NCI-H2029 (cell line): ENCODE data around the gene STAT1.

ENCODE experiments used
- DNase-seq: peaks from one replicate; lab custom pipeline; 2025; lab: John Stamatoyannopoulos, UW

Gene STAT1

DNA sequence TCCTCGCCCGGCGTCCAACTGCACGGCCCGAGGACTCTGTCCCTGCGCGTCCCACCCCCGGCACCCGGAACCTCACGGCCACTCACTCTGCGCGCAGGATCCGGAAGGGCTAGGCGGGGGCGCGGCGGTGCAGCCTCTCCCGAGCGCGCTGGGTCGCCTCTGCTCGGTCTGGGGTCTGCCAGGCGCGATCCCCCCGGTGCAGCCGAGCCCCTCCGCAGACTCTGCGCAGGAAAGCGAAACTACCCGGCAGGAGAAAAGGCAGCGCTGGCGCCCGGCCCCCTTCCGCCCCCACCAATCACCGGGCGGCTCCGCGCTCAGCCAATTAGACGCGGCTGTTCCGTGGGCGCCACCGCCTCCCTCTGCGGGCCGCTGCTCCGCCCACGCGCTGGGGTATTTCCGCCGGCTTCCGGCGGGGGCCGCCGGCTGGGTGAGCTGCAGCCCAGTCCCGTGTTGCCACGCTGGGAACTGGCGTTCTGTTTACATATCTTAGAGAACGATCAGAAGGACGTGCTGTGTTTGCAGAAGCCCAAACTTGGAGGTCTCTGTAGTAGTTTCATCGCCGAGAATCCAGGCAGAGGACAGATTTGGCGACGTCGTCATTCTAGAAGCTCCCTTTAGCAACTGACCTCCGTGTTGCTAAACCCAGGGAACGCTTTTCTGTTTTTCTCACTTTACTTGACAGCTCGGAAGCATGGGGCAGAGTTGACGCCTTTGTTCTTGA is at the start of gene STAT1:
Gene STAT1 (minus strand): TSS at position 240 of the 721 bp plus-strand sequence. CDS start 4,168 bp downstream, outside the sequence.
- peak; percentile 80 for DNase-seq

- DNase-seq, result no peak
Measured at GRCh38 chr2:191063584-191063983, 49.6 kb upstream of the STAT1 start.

DNA sequence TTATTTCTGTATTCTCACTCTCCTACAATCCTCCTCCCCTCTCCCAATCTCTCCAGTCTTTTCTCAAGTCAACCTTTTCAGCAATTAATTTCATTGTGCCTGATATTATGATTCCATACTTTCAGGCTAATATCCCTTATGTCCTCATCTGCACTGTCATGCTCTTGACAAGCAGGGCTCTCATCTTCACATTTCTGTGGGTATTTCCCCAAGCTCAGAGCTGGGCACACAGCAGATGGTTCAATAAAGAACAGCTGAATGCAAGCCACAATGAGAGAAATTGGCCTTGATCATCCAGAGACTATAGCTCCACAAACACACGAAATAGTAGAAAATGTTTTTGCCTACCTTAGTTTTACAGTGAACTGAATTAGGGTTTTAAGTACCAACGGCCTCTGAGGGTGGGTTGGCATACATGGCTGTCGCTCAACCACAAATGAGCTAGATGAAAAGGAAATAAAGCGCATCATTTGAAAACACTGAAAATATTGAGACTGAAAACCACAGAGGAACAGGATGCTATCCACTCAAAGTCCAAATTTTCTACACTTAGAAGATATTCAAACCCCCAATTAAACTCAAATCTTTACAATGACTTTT is 47.5 kb upstream of the STAT1 start:
- no peak for DNase-seq

DNA sequence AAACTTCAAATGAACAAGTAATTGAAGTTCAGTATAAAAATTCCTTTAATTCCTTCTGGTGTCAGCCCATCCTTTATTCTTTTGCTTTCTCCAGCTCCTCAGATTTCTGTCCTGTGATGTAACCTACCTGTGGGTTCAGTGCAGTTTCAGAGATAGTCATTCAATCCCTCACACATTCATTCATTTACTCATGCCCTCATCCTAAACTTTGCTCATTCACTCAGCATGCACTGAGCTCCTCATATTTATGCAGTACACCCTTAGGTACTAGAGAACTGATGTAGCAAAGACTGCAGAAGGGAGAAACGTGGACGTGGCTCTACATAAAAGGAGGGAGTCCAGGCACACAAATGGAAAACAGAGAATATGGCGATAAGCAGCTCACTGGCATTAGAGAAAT is 45.3 kb upstream of the STAT1 start:
- DNase-seq, result no peak

- DNase-seq, result no peak
Measured at GRCh38 chr2:191056228-191056627, 42.3 kb upstream of the STAT1 start.

DNA sequence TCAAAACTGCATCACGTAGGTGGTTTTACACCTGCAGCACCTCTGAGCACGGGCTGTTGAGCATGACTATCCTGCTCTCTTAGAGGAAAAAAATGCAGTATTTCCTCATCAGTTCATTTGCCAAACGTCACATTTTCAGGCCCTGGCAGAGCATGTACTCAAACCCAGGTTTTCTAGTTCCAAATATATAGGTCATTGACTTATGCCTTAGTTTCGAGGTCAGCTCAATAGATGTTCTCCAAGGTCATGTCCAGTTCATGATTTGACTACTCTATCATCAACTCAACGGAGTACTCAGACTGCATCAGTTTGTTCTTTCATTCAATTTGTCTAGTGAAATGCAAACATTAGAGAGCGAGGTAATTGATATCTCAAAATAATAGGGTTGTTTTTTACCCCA is 39.3 kb upstream of the STAT1 start:
- no peak for DNase-seq

DNA sequence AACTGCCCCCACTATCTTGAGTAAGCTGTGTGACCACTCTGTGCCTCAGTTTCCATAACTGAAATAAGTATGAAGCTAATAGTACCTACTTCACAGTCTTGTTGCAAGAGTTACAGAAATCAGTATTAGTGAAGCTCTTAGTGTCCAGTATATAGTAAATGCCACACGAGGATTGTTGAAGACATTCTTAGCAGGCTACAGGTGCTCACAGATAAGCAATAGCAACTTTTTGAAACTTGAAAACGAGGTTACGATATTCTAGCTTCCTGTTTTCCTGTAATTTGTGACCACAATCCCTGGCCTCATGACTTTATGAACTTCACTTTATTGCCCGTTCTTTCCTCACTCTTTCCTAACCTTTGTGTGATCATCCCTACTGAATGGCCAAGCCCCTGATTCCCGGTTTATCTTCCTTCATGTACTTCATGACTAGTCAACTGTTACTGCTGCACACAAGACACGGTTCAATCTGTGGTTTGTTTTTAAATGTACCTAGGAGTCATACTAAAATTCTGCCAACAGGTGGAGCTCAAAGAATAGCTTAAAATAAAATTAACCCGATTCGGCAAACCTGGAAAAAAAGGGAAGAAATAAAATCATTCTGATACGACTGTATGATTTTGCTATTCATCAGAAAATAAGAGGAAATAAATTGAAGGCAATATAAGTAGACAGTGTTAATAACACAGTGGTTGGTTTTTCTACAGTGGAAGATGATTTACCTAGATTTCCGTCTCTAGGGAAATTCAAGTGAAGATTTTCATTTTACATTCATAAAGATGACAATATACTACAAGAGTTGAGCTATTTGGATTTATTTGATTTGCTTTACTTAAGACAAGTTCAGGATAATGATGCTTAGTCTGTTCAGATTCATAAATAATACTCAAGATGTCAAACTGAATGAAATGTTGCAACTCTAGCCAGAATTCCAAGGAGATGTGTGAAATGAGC is 38.1 kb upstream of the STAT1 start:
- DNase-seq, result no peak

DNA sequence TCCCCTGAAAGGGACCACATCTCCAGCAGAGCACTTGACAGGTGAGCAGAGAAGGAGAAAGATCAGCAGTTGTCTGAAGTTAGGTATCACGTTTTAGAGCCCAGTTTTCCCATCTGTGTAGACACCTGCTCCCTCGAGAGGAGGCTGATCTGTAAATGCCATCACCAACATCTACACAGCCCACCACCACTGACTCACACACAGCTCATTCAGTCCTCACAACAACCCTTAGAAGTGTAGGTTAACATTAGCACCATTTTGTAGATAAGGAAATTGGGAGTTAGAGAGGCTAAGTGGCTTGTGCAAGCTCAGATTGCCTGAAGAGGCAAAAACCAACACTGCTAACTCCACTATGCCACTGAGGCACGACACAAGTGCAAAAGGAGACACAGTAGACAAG is 37.2 kb upstream of the STAT1 start:
- DNase-seq, result no peak

DNA sequence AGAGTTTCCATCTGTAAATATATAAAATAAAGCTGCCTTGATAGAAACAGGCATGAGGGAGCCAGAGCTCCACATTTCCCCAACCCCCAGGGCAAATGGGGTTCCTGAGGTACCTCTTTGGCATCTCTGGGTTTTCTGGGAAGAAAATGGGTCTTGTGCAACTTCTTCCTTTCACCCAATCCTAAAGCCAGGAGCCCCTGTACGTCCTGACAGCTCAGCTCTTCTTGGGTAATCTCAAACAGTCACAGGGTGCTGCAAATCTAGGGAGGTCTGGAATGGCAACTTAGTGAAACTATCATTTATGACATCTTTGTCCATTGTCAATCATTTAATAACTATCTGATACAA is 36.6 kb upstream of the STAT1 start:
- no peak for DNase-seq

DNA sequence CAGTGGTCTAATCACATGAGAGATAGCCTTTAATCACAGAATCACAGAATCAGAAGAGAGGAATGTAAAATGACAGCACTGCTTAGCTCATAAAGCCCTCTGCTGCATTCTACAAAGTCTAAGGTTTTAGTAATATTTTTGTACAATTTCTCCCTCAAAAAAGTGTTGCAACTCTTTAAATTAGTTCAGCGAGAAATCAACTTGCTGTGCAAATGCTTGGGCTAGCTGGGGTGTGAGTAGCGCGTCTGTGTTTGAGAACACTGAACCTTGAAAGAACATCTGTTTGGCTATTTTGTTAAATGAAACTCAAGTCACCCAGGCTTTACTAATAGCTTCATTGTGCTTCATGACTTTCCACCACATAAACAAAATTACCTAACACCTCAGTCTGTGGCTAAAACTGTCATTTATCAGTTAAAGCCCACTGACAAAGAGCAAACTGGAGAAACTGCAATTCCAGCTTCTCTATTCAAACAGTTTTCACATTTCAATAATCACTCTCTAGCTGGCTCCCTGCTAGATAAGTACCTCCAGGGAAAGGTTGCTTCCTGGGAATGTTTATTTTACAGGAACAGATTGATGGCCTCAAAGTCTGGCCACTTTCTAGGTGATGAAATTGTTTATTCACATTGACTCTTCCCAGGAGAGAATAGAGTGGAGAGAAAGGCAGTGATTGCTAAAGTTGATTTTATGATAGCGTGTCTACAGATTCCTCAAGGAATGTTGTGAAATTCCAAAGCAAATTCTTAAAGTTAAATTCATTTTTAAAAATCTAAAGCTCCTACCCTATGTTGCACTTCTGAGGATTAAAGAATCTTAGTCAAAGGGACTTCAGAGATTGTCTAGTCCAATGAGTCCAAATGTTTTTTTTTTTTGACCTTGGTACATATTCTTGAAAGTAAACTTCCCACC is 36.0 kb upstream of the STAT1 start:
- DNase-seq, result no peak

DNA sequence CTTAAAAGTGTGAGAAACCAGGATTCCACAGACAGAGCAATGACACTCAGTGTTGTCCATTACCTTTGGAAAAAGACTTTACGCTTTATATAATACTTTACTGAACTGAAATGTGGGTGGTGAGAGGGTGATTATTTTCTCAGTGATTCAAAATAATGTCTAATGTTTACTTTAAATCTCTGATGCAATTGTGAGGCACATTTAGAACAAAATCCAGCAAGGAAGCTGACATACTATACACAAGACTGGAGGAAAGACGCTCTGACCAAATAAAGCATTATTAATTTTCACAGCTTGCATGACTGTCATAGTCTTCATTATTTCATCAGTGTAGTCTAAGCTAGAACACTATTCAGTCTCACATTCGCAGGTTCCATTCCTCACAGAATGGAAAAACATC is 34.1 kb upstream of the STAT1 start:
- DNase-seq, result no peak

DNA sequence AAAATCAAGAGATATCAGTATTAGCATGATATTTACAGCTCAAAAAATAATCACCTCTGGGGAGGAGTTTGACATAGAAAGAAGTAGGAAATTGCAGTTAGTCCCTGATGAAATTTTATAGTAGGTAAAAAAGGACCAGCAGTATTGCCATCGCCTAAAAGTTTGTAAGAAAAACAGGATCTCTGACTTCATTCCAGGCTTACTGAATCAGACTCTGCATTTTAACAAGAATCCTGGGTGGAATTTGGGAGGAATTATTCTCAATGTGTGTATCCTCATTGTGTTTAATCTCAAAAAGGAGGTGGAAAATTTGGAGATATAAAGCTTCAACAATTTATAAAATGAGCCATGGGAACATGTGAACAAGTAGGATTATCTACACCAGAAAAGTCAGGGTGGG is 31.2 kb upstream of the STAT1 start:
- no peak for DNase-seq

- DNase-seq, result no peak
Measured at GRCh38 chr2:191043438-191043837, 29.5 kb upstream of the STAT1 start.

- DNase-seq, result no peak
Measured at GRCh38 chr2:191041418-191042161, 27.6 kb upstream of the STAT1 start.

- DNase-seq, result no peak
Measured at GRCh38 chr2:191039616-191040015, 25.6 kb upstream of the STAT1 start.

DNA sequence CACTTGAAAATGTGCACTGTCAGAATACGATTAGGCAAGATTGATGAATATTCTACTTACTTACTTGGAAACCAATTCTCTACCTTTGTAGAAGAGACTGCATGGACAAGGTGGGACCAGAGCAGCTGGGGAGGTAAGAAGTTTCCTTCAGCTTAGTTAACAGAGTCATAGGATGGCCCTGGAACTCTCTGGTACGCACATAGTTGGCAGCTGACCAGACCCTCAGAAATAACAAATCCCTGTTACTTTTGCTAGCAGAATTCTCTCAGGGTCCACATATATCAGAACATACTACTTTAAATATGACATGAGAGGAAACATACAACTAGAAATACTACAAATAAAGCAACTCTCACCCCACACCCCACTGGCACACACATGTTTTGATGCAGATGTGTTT is 24.8 kb upstream of the STAT1 start:
- no peak for DNase-seq

GRCh38 chr2:191038241-191038725 is 24.3 kb upstream of the STAT1 start:
- no peak for DNase-seq

DNA sequence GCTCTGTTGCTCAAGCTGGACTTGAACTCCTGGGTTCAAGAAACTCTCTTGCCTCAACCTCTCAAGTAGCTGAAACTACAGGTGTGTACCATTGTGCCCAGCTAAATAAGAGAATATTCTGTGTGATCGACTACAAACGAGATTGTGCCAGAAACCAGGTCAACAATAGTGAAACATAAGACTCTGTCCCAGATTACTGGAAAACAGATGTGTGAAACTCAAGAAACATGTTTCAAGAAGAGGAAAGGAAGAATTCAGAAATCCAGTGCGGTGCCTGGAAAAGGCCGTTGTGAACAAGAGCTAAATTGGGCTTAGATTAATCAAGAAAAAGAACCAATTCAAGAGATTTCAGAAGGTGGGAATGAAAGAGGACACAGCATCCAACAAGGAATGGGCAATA is 23.4 kb upstream of the STAT1 start:
- no peak for DNase-seq

DNA sequence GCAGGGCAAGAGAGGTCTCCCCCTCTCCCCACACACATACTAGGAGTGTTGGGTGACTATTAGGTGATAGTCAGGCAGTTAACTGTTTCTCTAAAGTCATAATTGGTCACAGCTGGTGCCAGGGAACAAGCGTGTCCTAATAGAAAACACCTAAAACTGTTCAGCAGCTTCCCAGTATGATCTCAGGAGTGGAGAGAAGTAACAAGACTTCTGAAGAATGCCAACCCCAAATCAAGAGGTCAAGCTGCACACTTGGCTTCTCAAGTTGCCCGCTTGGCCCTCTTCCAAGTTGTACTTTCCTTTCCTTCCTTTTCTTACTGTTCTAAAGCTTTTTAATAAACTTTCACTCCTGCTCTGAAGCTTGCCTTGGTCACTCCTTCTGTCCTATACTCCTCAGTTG is 22.4 kb upstream of the STAT1 start:
- DNase-seq, result no peak

GRCh38 chr2:191032588-191033429 is 18.8 kb upstream of the STAT1 start:
- no peak for DNase-seq
